ENCODE data around the gene PRKCZ.
"Not testable (repeated sequence)": the region's sequence is repeated elsewhere in the genome, so short reads cannot be mapped to it uniquely, and the experiment has no call there.

DNA sequence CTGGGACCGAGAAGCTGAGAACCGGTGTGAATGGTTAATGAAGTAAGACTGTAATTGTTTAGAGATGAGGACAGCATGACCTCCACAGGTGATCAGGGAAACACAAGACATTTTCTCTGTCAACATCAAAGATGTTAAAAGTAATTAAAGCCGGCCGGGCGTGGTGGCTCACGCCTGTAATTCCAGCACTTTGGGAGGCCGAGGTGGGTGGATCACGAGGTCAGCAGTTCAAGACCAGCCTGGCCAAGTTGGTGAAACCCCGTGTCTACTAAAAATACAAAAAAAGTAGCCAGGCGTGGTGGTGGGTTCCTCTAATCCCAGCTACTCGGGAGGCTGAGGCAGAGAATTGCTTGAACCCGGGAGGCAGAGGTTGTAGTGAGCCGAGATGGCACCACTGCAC lies 88.9 kb downstream of the PRKCZ start:
- TF ChIP-seq, protein P1, sequence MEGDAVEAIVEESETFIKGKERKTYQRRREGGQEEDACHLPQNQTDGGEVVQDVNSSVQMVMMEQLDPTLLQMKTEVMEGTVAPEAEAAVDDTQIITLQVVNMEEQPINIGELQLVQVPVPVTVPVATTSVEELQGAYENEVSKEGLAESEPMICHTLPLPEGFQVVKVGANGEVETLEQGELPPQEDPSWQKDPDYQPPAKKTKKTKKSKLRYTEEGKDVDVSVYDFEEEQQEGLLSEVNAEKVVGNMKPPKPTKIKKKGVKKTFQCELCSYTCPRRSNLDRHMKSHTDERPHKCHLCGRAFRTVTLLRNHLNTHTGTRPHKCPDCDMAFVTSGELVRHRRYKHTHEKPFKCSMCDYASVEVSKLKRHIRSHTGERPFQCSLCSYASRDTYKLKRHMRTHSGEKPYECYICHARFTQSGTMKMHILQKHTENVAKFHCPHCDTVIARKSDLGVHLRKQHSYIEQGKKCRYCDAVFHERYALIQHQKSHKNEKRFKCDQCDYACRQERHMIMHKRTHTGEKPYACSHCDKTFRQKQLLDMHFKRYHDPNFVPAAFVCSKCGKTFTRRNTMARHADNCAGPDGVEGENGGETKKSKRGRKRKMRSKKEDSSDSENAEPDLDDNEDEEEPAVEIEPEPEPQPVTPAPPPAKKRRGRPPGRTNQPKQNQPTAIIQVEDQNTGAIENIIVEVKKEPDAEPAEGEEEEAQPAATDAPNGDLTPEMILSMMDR (IDR thresholded peaks at IDR 0.05) = not testable (repeated sequence)
- TF ChIP-seq POLR2A (IDR thresholded peaks at IDR 0.05) = not testable (repeated sequence)
